ENCODE measurements around the gene SOX15. TPM values are rescaled to one million over a fixed set of nuclear protein-coding genes. Genes with fewer than 3 reads are reported as not detected.
"Not testable (repeated sequence)": the region's sequence is repeated elsewhere in the genome, so short reads cannot be mapped to it uniquely, and the experiment has no call there.

Gene SOX15
- total and polyA plus RNA-seq, 9 donors: 1.4 to 4.1 (median 2.0) TPM

DNA sequence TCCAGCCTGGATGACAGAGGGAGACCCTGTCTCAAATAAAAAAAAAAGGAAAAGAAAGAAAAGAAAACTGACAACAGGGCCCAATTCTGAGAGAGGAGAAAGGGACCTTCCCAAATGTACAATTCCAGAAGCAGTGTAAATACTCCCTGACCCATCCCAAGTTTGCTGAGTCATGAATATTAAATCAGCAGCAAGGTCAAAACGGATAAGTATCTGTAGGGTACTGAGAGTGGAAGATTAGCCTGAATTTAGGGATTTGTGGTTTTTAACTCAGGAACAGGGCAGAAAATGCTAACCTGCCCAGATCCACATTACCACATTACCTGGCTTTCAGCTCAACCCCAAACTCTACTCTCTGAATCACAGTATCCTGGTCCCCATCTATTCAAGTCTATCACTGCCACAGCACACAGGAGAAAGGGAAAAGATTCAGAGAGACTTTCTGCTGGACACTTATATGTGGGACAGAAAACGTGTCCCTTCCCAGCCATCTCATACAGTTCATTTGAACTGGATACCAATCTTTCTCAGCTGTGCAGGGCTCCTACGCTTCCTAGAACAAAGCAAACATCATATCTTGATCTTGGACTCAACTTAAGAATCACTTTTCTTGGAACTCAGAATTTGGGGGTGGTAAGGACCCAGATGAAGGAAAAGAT lies 21.9 kb upstream of the SOX15 start:
- no peak overlapping the region for H3K4me3 ChIP-seq (ENCODE audit: low read length)
- no peaks in the 10 kb centered on the region for H3K9me3 ChIP-seq (replicated peaks; ENCODE audit: control insufficient read depth, low read depth, low read length)
- H3K36me3 ChIP-seq (ENCODE audit: control insufficient read depth, insufficient read depth, low read length): peaks cover 21% of the 10 kb centered on the region
- no peak for DNase-seq
- no peak overlapping the region for H3K27ac ChIP-seq (ENCODE audit: low read length)
- WGBS (ENCODE audit: insufficient coverage): no CpG with 5 or more reads among the region's 3 CpGs
- peaks cover 14% of the 10 kb centered on the region for H3K4me1 ChIP-seq (ENCODE audit: control insufficient read depth, insufficient read depth, low read length)
- H3K27me3 ChIP-seq (ENCODE audit: control insufficient read depth, insufficient read depth, low read length): no peaks in the 10 kb centered on the region

DNA sequence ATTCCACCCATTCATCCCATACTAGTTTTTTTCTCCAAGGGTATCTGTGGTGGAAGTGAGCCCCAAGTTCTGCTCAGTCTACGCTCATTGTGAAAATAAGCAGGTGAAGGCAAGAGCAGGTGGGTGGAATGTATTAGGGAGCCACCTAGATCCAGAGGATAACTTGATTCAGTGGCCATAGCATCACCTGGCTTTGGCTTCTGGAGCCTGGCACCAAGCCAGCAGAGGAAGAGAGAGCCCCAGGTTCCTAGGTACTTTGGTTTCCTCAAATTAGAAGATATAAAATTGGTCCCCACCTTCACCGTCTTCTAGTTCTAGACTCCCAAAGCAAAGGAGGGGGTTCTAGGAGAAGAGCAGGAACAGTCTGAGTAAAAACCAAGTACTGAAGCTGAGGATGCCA lies 20.7 kb upstream of the SOX15 start:
- Histone ChIP-seq H3K36me3 (ENCODE audit: control insufficient read depth, insufficient read depth, low read length) (peaks cover 30% of the 10 kb centered on the region), H3K9me3 (replicated peaks; ENCODE audit: control insufficient read depth, low read depth, low read length) (no peaks in the 10 kb centered on the region), H3K4me3 (ENCODE audit: low read length) (no peak overlapping the region), H3K27me3 (ENCODE audit: control insufficient read depth, insufficient read depth, low read length) (no peaks in the 10 kb centered on the region), H3K4me1 (ENCODE audit: control insufficient read depth, insufficient read depth, low read length) (peaks cover 14% of the 10 kb centered on the region), H3K27ac (ENCODE audit: low read length) (no peak overlapping the region)
- DNase-seq: no peak
- whole genome bisulfite sequencing (ENCODE audit: insufficient coverage): 100% methylated on average over 1 of the region's 2 CpGs

DNA sequence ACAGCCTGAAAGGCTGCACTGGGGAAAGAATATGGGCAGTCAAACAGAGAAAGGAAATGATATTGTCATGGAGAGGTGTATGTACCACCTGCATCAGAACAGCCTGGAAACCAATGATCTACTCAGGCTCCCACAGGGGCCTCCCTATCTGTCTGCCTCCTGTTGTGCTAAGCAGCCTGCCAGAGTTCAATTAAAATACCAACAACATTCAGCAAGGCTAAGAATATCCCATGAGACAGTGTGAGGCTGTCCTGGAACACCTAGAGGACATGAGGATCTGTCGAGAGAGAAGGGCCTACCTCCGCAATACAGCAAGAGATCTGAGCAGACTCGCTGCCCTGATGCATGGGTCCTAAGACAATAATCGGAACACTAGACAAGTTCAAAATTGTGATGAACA lies 16.4 kb upstream of the SOX15 start:
- DNase-seq: no peak
- WGBS (ENCODE audit: insufficient coverage): 93% methylated on average over 2 of the region's 4 CpGs
- H3K36me3 ChIP-seq (ENCODE audit: control insufficient read depth, insufficient read depth, low read length): peaks cover 52% of the 10 kb centered on the region
- no peaks in the 10 kb centered on the region for H3K27me3 ChIP-seq (ENCODE audit: control insufficient read depth, insufficient read depth, low read length)
- no peaks in the 10 kb centered on the region for H3K4me1 ChIP-seq (ENCODE audit: control insufficient read depth, insufficient read depth, low read length)
- no peak overlapping the region for H3K4me3 ChIP-seq (ENCODE audit: low read length)
- no peaks in the 10 kb centered on the region for H3K9me3 ChIP-seq (replicated peaks; ENCODE audit: control insufficient read depth, low read depth, low read length)
- H3K27ac ChIP-seq (ENCODE audit: low read length): peak overlapping the region; percentile 32

DNA sequence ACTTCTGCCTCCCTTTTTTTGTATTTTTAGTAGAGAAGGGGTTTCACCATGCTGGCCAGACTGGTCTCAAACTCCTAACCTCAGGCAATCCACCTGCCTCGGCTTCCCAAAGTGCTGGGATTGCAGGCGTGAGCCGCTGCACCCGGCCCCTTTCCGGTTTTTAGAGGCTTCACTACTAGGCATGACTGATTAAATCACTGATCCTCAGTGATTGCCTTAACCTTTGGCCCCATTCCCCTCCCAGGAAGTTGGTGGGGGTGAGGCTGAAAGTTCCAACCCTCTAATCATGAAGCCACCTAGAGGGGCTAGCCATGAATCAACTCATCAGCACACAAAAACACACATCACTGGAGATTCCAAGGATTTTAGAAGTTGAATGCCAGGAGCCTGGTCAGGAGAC lies 7.7 kb upstream of the SOX15 start:
- not testable (repeated sequence) for H3K4me3 ChIP-seq (ENCODE audit: low read length); H3K9me3 ChIP-seq (replicated peaks; ENCODE audit: control insufficient read depth, low read depth, low read length); H3K27ac ChIP-seq (ENCODE audit: low read length); DNase-seq; H3K27me3 ChIP-seq (ENCODE audit: control insufficient read depth, insufficient read depth, low read length); H3K4me1 ChIP-seq (ENCODE audit: control insufficient read depth, insufficient read depth, low read length)
- H3K36me3 ChIP-seq (ENCODE audit: control insufficient read depth, insufficient read depth, low read length): peaks cover 74% of the 10 kb centered on the region
- WGBS (ENCODE audit: insufficient coverage): no CpG with 5 or more reads among the region's 5 CpGs

DNA sequence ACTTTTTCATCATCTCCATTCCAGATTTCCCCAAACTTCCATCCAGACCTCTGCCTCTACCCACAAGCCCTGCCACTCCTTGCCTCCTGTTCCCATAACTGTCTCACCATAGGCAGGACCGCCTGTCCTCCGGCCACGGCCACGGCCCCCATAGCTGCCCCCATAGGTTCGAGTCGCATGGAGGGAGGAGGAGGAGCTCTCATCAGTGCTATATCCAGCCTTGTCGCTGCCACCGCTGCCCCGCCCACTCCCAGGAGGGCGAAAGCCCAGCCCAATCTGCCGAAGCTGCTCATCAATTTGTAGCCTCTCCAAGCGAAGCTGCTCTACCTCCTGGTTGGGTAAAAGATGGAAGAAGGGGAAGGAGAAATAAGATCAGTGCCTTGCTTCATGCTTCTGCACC lies 3.4 kb upstream of the SOX15 start:
- Histone ChIP-seq H3K27ac (ENCODE audit: low read length) (no peak overlapping the region), H3K27me3 (ENCODE audit: control insufficient read depth, insufficient read depth, low read length) (no peaks in the 10 kb centered on the region), H3K36me3 (ENCODE audit: control insufficient read depth, insufficient read depth, low read length) (peaks cover 70% of the 10 kb centered on the region), H3K4me1 (ENCODE audit: control insufficient read depth, insufficient read depth, low read length) (peaks cover 26% of the 10 kb centered on the region), H3K9me3 (replicated peaks; ENCODE audit: control insufficient read depth, low read depth, low read length) (no peaks in the 10 kb centered on the region), H3K4me3 (ENCODE audit: low read length) (no peak overlapping the region)
- no peak for DNase-seq
- 65% methylated on average over 5 of the region's 12 CpGs for WGBS (ENCODE audit: insufficient coverage)

DNA sequence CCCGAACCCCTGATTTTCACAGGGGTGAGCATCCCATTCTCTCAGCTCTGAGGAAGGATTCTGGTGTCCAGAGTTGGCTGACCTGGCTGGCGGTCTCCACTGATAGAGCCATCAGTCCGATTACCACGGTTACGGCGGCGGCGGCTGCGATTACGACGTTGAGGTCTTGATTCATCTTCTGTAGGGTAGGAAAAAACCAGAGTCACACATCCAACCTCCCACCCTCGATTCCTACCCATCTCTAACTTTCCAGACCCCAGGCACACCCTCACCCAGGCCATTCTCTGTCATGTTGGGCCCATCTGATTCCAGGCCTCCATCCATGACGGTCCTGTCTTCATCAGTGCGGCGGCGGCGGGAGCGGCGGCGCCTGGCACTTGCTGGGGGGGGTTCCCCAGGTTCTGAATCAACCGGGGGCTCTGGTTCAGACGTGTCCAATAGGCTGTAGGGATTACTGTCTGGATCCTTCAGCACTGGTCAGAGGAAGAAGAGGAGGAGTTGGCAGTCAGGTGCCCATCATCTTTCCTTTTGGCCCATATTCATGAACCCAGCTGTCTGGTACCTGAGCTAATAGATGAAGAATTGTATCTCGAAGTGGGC lies 2.6 kb upstream of the SOX15 start:
- Histone ChIP-seq H3K9me3 (replicated peaks; ENCODE audit: control insufficient read depth, low read depth, low read length) (no peaks in the 10 kb centered on the region), H3K27me3 (ENCODE audit: control insufficient read depth, insufficient read depth, low read length) (no peaks in the 10 kb centered on the region), H3K27ac (ENCODE audit: low read length) (no peak overlapping the region), H3K36me3 (ENCODE audit: control insufficient read depth, insufficient read depth, low read length) (peaks cover 69% of the 10 kb centered on the region), H3K4me3 (ENCODE audit: low read length) (no peak overlapping the region), H3K4me1 (ENCODE audit: control insufficient read depth, insufficient read depth, low read length) (peaks cover 33% of the 10 kb centered on the region)
- 96% methylated on average over 13 of the region's 23 CpGs for WGBS (ENCODE audit: insufficient coverage)
- DNase-seq: no peak

DNA sequence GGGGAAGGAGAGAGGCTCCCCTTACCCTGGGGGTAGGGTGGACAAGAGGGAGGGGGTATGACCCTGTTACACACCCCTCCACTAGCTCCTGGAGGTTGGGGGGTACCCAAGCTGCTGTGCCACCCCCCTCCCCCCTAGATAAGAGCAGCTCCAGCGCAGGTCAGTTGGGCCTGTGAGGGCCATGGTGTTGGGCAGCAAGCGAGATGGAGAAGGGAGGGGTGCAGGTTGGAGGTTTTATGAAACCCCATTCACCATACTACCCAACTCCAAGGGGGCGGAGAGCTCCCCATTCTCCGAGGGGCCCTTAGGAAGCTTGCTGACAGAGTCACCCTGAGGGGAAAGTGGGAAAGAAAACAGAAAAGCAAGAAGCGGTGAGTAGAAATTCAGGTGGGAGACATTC lies 1.7 kb upstream of the SOX15 start:
- Histone ChIP-seq H3K36me3 (ENCODE audit: control insufficient read depth, insufficient read depth, low read length) (peaks cover 69% of the 10 kb centered on the region), H3K4me3 (ENCODE audit: low read length) (no peak overlapping the region), H3K27me3 (ENCODE audit: control insufficient read depth, insufficient read depth, low read length) (no peaks in the 10 kb centered on the region), H3K4me1 (ENCODE audit: control insufficient read depth, insufficient read depth, low read length) (peaks cover 42% of the 10 kb centered on the region), H3K27ac (ENCODE audit: low read length) (no peak overlapping the region), H3K9me3 (replicated peaks; ENCODE audit: control insufficient read depth, low read depth, low read length) (no peaks in the 10 kb centered on the region)
- no CpG with 5 or more reads among the region's 5 CpGs for WGBS (ENCODE audit: insufficient coverage)
- no peak for DNase-seq

DNA sequence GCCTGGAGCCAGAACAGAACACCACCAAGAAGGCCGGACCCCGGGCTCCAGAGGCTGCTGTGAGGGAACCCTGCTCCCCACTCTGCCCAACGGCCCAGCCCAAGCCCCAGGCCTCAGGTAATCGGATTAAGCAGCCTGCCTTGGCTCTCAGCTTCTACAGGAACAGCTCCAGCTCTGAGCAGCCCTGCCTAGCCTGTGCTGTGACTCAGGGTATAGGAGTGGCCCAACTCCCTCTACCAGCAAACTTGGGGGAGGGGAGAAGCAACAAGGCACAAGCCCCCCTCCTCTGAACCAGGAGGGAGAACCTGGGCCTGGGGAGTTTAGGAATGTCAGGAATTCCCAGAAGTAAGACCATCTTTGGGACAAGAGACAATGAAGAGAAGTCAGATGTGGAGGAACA lies 849 bp upstream of the SOX15 start:
- WGBS (ENCODE audit: insufficient coverage): 33% methylated on average over 3 of the region's 4 CpGs
- DNase-seq: no peak
- peak overlapping the region; percentile 18 for H3K27ac ChIP-seq (ENCODE audit: low read length)

DNA sequence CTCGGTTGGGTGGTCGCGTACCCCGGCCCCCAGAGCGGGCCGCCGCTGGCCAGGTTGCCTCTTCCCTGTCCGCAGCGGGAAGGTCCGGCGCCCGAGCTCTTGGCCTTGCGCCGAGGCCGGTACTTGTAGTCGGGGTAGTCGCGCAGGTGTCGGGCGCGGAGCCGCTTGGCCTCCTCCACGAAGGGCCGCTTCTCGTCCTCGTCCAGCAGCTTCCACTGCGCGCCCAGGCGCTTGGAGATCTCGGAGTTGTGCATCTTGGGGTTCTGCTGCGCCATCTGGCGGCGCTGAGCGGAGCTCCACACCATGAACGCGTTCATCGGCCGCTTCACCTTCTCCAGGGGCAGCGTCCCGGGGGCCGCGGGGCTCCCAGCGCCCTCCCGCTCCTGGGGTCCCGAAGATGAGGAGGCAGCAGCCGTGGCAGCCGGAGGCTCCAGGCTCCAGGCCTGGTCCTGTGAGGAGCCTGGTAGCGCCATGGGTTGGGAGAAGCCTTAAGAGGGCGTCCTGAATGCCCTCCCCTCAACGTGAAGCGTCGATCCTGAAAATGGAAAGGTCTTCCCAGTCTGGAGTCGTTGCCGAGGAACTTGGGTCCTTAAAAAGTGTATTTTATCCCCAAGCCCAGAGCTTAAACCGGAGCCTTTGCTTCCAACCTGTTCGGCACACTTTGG lies 558 bp downstream of the SOX15 start:
- DNase-seq: peak; percentile 94
- H3K27me3 ChIP-seq (ENCODE audit: control insufficient read depth, insufficient read depth, low read length): no peaks in the 10 kb centered on the region
- H3K4me3 ChIP-seq (ENCODE audit: low read length): peak overlapping the region; percentile 48
- H3K4me1 ChIP-seq (ENCODE audit: control insufficient read depth, insufficient read depth, low read length): peaks cover 53% of the 10 kb centered on the region
- H3K9me3 ChIP-seq (replicated peaks; ENCODE audit: control insufficient read depth, low read depth, low read length): no peaks in the 10 kb centered on the region
- 8% methylated on average over 55 of the region's 56 CpGs for WGBS (ENCODE audit: insufficient coverage)
- H3K27ac ChIP-seq (ENCODE audit: low read length): no peak overlapping the region
- H3K36me3 ChIP-seq (ENCODE audit: control insufficient read depth, insufficient read depth, low read length): peaks cover 55% of the 10 kb centered on the region

More for the DNA sequence above, 849 bp upstream of the SOX15 start:
- Histone ChIP-seq H3K4me3 (ENCODE audit: low read length) (no peak overlapping the region), H3K4me1 (ENCODE audit: control insufficient read depth, insufficient read depth, low read length) (peaks cover 44% of the 10 kb centered on the region), H3K27me3 (ENCODE audit: control insufficient read depth, insufficient read depth, low read length) (no peaks in the 10 kb centered on the region), H3K9me3 (replicated peaks; ENCODE audit: control insufficient read depth, low read depth, low read length) (no peaks in the 10 kb centered on the region), H3K36me3 (ENCODE audit: control insufficient read depth, insufficient read depth, low read length) (peaks cover 67% of the 10 kb centered on the region)

DNA sequence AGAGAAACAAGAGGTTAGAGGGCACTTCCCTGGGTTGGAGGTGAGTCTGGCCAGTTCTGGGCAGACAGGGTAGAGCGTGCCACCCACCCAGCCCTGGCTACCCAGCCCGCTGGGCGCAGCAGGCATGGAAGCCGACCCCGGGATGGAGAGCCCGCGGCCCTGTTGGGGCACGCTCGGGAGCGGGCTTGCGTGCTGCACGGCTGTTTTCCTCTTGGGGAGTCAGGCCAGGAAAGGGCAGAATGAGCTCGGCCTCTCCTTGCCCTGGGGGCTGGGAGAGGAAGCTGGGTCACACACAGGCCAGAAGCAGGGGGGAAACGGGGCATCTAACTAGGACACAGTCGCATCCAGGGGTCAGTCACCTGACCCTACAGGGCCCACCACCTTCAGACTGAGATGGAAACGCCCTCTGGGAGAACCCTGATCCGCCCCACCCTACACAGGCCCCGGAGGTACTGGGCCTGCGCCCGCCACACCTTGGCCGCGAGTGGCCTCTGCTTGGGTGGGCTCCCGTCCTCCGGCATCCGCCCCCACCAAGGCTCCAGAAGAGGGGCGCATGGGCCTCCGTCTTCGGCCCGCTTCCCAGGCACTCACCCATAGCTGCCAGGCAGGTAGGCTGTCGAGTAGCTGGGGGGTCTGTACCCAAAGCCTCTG lies 1.2 kb downstream of the SOX15 start:
- Histone ChIP-seq H3K9me3 (replicated peaks; ENCODE audit: control insufficient read depth, low read depth, low read length) (no peaks in the 10 kb centered on the region), H3K27ac (ENCODE audit: low read length) (peak overlapping the region; percentile 23), H3K27me3 (ENCODE audit: control insufficient read depth, insufficient read depth, low read length) (no peaks in the 10 kb centered on the region), H3K4me3 (ENCODE audit: low read length) (peak overlapping the region; percentile 48), H3K4me1 (ENCODE audit: control insufficient read depth, insufficient read depth, low read length) (peaks cover 55% of the 10 kb centered on the region), H3K36me3 (ENCODE audit: control insufficient read depth, insufficient read depth, low read length) (peaks cover 49% of the 10 kb centered on the region)
- DNase-seq: no peak
- 52% methylated on average over 27 of the region's 30 CpGs for WGBS (ENCODE audit: insufficient coverage)
